ENCODE data around the gene MYH15.
A peak's percentile ranks its signal among the peaks of the same experiment; 100 is the strongest.

Gene MYH15

DNA sequence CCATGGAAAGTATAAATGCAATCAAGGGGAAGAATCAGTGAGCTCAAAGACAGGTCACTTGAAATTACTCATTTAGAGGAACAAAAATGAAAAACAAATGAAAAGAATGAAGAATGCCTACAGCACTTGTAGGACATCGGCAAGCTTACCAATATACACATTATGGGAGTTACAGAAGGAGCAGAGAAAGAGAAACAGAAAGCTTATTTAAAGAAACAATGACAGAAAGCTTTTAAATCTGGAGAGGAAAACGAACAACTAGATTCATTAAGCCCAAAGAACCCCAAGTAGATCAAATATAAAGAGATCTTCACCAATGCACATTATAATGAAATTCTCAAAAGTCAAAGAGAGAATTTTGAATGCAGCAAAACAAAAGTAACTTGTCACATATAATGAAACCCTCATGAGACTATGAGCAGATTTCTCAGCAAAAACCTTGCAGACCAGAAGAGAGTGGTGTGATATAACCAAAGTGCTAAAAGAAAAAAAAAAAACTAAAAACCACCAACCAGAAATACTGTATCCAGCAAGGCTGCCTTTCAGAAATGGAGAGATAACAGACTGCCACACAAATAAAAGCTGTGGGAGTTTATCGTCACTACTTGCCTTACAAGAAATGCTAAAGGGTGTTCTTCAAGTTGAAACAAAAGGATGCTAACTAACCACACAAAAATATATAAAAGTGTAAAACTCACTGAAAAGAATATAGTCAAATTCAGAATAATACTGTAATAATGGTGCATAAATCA, 63.1 kb downstream of the MYH15 start:
- no peak overlapping the region for H2AK5ac ChIP-seq (ENCODE audit: low read length, severe bottlenecking)
- DNase-seq = no peak
- no peaks in the 10 kb centered on the region for H3K36me3 ChIP-seq (ENCODE audit: control insufficient read depth in 1 of 2, insufficient read depth in 2 of 2, low read depth in 1 of 2, low read length in 2 of 2)
- no peak overlapping the region for H2BK5ac ChIP-seq (ENCODE audit: low read depth, low read length, poor library complexity, severe bottlenecking)
- H3K9me3 ChIP-seq (ENCODE audit: control insufficient read depth, low read length) = peaks cover 28% of the 10 kb centered on the region
- H2BK12ac ChIP-seq (ENCODE audit: low read length in 2 of 2) = no peak overlapping the region
- H3K14ac ChIP-seq (ENCODE audit: low read length in 2 of 2) = no peak overlapping the region
- H3K79me1 ChIP-seq (replicated peaks; ENCODE audit: low read length, poor library complexity, severe bottlenecking) = no peaks in the 10 kb centered on the region
- WGBS = 67% methylated on average over 1 of the region's 3 CpGs
- H3K23ac ChIP-seq (ENCODE audit: low read length in 2 of 2) = no peak overlapping the region
- H3K18ac ChIP-seq (ENCODE audit: low read depth in 1 of 2, low read length in 2 of 2) = no peak overlapping the region
- no peak overlapping the region for H3K4me2 ChIP-seq (ENCODE audit: low read length, poor library complexity, severe bottlenecking)
- no peak overlapping the region for H3K4ac ChIP-seq (ENCODE audit: low read depth in 1 of 2, low read length in 2 of 2)
- H2BK15ac ChIP-seq (ENCODE audit: low read depth, poor library complexity, severe bottlenecking) = no peak overlapping the region
- no peak overlapping the region for H2AFZ ChIP-seq (ENCODE audit: low read depth, low read length)
- H3K27me3 ChIP-seq (ENCODE audit: control insufficient read depth in 1 of 2, insufficient read depth in 1 of 2, low read length in 2 of 2) = no peaks in the 10 kb centered on the region
- no peak overlapping the region for H4K8ac ChIP-seq (ENCODE audit: low read length)
- H3K27ac ChIP-seq (ENCODE audit: low read length, poor library complexity, severe bottlenecking) = no peak overlapping the region
- no peak overlapping the region for H3K9ac ChIP-seq (ENCODE audit: low read length)
- H3K4me3 ChIP-seq (ENCODE audit: insufficient read depth in 1 of 2, low read depth in 1 of 2, low read length in 2 of 2) = no peak overlapping the region
- no peaks in the 10 kb centered on the region for H3K4me1 ChIP-seq (ENCODE audit: control insufficient read depth, insufficient read depth, low read depth, low read length)
- H4K91ac ChIP-seq (ENCODE audit: low read length) = no peak overlapping the region
- H2BK120ac ChIP-seq (ENCODE audit: low read depth, low read length) = no peak overlapping the region

DNA sequence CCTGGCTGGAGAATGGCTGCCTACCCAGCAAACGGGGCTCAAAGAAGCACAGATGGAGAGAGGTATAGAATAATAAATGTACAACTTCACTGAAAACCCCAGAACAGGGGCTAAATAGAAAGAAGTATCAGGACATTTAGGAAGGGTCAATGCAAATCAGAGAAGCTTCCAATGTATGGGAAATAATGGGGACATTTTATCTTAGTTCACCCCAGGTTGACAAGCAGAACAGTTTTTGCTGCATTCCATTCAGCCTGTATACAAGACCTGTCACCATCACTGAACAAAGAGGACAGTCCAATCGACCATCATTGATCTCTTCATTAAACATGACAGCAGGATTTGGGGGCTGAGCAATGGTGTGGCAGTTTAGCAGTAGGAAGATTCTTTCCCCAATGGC, 68.1 kb downstream of the MYH15 start:
- Histone ChIP-seq H2BK120ac (ENCODE audit: low read depth, low read length) (no peak overlapping the region), H3K4ac (ENCODE audit: low read depth in 1 of 2, low read length in 2 of 2) (no peak overlapping the region), H3K23ac (ENCODE audit: low read length in 2 of 2) (no peak overlapping the region), H3K36me3 (ENCODE audit: control insufficient read depth in 1 of 2, insufficient read depth in 2 of 2, low read depth in 1 of 2, low read length in 2 of 2) (peaks cover 0 to 3% of the 10 kb centered on the region in 2 experiments), H2BK5ac (ENCODE audit: low read depth, low read length, poor library complexity, severe bottlenecking) (no peak overlapping the region), H3K4me2 (ENCODE audit: low read length, poor library complexity, severe bottlenecking) (no peak overlapping the region), H2BK12ac (ENCODE audit: low read length in 2 of 2) (no peak overlapping the region), H3K79me1 (replicated peaks; ENCODE audit: low read length, poor library complexity, severe bottlenecking) (no peaks in the 10 kb centered on the region), H3K27ac (ENCODE audit: low read length, poor library complexity, severe bottlenecking) (no peak overlapping the region), H3K18ac (ENCODE audit: low read depth in 1 of 2, low read length in 2 of 2) (no peak overlapping the region), H4K8ac (ENCODE audit: low read length) (no peak overlapping the region), H4K91ac (ENCODE audit: low read length) (no peak overlapping the region), H3K14ac (ENCODE audit: low read length in 2 of 2) (no peak overlapping the region), H3K4me3 (ENCODE audit: insufficient read depth in 1 of 2, low read depth in 1 of 2, low read length in 2 of 2) (no peak overlapping the region), H2AFZ (ENCODE audit: low read depth, low read length) (no peak overlapping the region), H3K27me3 (ENCODE audit: control insufficient read depth in 1 of 2, insufficient read depth in 1 of 2, low read length in 2 of 2) (no peaks in the 10 kb centered on the region), H3K9ac (ENCODE audit: low read length) (no peak overlapping the region), H2AK5ac (ENCODE audit: low read length, severe bottlenecking) (no peak overlapping the region), H2BK15ac (ENCODE audit: low read depth, poor library complexity, severe bottlenecking) (no peak overlapping the region), H3K4me1 (ENCODE audit: control insufficient read depth, insufficient read depth, low read depth, low read length) (peaks cover 2% of the 10 kb centered on the region), H3K9me3 (ENCODE audit: control insufficient read depth, low read length) (peaks cover 14% of the 10 kb centered on the region)
- no peak for DNase-seq
- no CpG with 5 or more reads among the region's 2 CpGs for WGBS

DNA sequence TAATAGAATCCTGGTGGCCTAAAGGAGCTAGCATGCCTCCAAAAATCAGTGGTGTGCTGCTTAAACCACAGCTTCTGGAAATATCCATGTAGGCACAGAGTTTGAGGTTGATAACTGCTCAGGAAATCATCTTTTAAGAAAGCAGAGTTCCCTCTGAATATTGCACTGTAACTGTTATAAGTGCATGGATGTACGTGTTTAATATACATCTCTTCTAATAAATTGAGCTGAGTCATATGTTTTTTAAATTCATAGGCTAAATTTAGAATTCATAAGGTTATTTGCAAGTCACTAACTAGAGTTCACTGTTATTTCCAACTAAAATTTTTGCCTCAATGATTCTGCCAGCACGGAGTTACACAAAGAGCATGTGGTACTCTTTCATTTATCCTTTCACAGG, 68.9 kb downstream of the MYH15 start:
- Histone ChIP-seq H4K8ac (ENCODE audit: low read length) (no peak overlapping the region), H3K23ac (ENCODE audit: low read length in 2 of 2) (no peak overlapping the region), H3K27ac (ENCODE audit: low read length, poor library complexity, severe bottlenecking) (no peak overlapping the region), H3K9me3 (ENCODE audit: control insufficient read depth, low read length) (peaks cover 6% of the 10 kb centered on the region), H2AFZ (ENCODE audit: low read depth, low read length) (no peak overlapping the region), H3K4me2 (ENCODE audit: low read length, poor library complexity, severe bottlenecking) (no peak overlapping the region), H2BK120ac (ENCODE audit: low read depth, low read length) (no peak overlapping the region), H3K18ac (ENCODE audit: low read depth in 1 of 2, low read length in 2 of 2) (no peak overlapping the region), H3K4ac (ENCODE audit: low read depth in 1 of 2, low read length in 2 of 2) (no peak overlapping the region), H2BK15ac (ENCODE audit: low read depth, poor library complexity, severe bottlenecking) (no peak overlapping the region), H3K36me3 (ENCODE audit: control insufficient read depth in 1 of 2, insufficient read depth in 2 of 2, low read depth in 1 of 2, low read length in 2 of 2) (peaks cover 0 to 3% of the 10 kb centered on the region in 2 experiments), H2BK5ac (ENCODE audit: low read depth, low read length, poor library complexity, severe bottlenecking) (no peak overlapping the region), H3K9ac (ENCODE audit: low read length) (peak overlapping the region; percentile 43), H3K4me1 (ENCODE audit: control insufficient read depth, insufficient read depth, low read depth, low read length) (peaks cover 2% of the 10 kb centered on the region), H3K27me3 (ENCODE audit: control insufficient read depth in 1 of 2, insufficient read depth in 1 of 2, low read length in 2 of 2) (no peaks in the 10 kb centered on the region), H3K79me1 (replicated peaks; ENCODE audit: low read length, poor library complexity, severe bottlenecking) (no peaks in the 10 kb centered on the region), H2BK12ac (ENCODE audit: low read length in 2 of 2) (no peak overlapping the region), H4K91ac (ENCODE audit: low read length) (no peak overlapping the region), H2AK5ac (ENCODE audit: low read length, severe bottlenecking) (no peak overlapping the region), H3K4me3 (ENCODE audit: insufficient read depth in 1 of 2, low read depth in 1 of 2, low read length in 2 of 2) (peak overlapping the region in 1 of 2 experiments; percentile 33), H3K14ac (ENCODE audit: low read length in 2 of 2) (no peak overlapping the region)
- WGBS = 100% methylated on average over 1 of the region's 2 CpGs
- no peak for DNase-seq

DNA sequence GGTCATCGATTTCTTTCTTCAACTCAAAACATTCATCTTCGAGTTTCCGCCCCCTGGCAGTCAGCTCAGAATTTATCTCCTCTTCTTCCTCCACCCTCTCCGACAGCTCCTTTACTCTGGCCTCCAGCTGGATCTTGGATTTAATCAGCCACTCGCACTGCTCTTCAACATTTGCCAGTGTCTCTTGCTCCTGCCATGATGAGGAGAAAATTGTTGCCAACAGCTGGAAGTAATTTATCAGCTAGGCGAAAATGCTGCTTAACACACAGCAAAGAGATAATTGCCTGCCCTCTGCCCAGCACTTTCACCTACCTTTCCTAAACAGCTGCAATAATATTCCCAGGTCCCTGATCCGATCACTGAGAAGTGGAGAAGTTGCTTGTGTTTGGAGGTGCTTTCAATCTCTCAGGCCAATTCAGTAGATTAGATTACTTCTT, 69.3 kb downstream of the MYH15 start:
- Histone ChIP-seq H3K79me1 (replicated peaks; ENCODE audit: low read length, poor library complexity, severe bottlenecking) (no peaks in the 10 kb centered on the region), H3K27ac (ENCODE audit: low read length, poor library complexity, severe bottlenecking) (no peak overlapping the region), H3K4me3 (ENCODE audit: insufficient read depth in 1 of 2, low read depth in 1 of 2, low read length in 2 of 2) (peak overlapping the region in 1 of 2 experiments; percentile 33), H2BK5ac (ENCODE audit: low read depth, low read length, poor library complexity, severe bottlenecking) (no peak overlapping the region), H3K4me1 (ENCODE audit: control insufficient read depth, insufficient read depth, low read depth, low read length) (peaks cover 2% of the 10 kb centered on the region), H3K23ac (ENCODE audit: low read length in 2 of 2) (no peak overlapping the region), H3K4ac (ENCODE audit: low read depth in 1 of 2, low read length in 2 of 2) (no peak overlapping the region), H3K36me3 (ENCODE audit: control insufficient read depth in 1 of 2, insufficient read depth in 2 of 2, low read depth in 1 of 2, low read length in 2 of 2) (peaks cover 0 to 3% of the 10 kb centered on the region in 2 experiments), H3K9ac (ENCODE audit: low read length) (peak overlapping the region; percentile 43), H2AFZ (ENCODE audit: low read depth, low read length) (no peak overlapping the region), H2AK5ac (ENCODE audit: low read length, severe bottlenecking) (no peak overlapping the region), H2BK12ac (ENCODE audit: low read length in 2 of 2) (no peak overlapping the region), H2BK15ac (ENCODE audit: low read depth, poor library complexity, severe bottlenecking) (no peak overlapping the region), H3K27me3 (ENCODE audit: control insufficient read depth in 1 of 2, insufficient read depth in 1 of 2, low read length in 2 of 2) (no peaks in the 10 kb centered on the region), H4K91ac (ENCODE audit: low read length) (no peak overlapping the region), H3K14ac (ENCODE audit: low read length in 2 of 2) (no peak overlapping the region), H2BK120ac (ENCODE audit: low read depth, low read length) (no peak overlapping the region), H3K4me2 (ENCODE audit: low read length, poor library complexity, severe bottlenecking) (no peak overlapping the region), H3K18ac (ENCODE audit: low read depth in 1 of 2, low read length in 2 of 2) (no peak overlapping the region), H4K8ac (ENCODE audit: low read length) (no peak overlapping the region), H3K9me3 (ENCODE audit: control insufficient read depth, low read length) (peaks cover 2% of the 10 kb centered on the region)
- no peak for DNase-seq
- WGBS = 64% methylated on average over 6 of the region's 7 CpGs
